Right forelimb (tissue), 1 donor: Measurements from ENCODE around the gene NACAD.
"Not testable (repeated sequence)": the region's sequence is repeated elsewhere in the genome, so short reads cannot be mapped to it uniquely, and the experiment has no call there.

Source experiments
- DNase-seq: peaks from one replicate; pipeline ENCODE4 v3.0.0-alpha.2; 2018

Gene NACAD

GRCh38 chr7:45053401-45053800, 35.4 kb downstream of the NACAD start:
- no peak for DNase-seq

- no peak for DNase-seq
Observed at GRCh38 chr7:45052011-45052410, 36.8 kb downstream of the NACAD start.

GRCh38 chr7:45050198-45050597, 38.6 kb downstream of the NACAD start:
- DNase-seq = no peak

- no peak for DNase-seq
Observed at GRCh38 chr7:45048748-45049147, 40.0 kb downstream of the NACAD start.

- no peak for DNase-seq
Observed at GRCh38 chr7:45044338-45044737, 44.4 kb downstream of the NACAD start.

- DNase-seq = no peak
Observed at GRCh38 chr7:45039106-45039505, 49.7 kb downstream of the NACAD start.

GRCh38 chr7:45037876-45038275, 50.9 kb downstream of the NACAD start:
- no peak for DNase-seq

- DNase-seq = no peak
Observed at GRCh38 chr7:45036796-45037195, 52.0 kb downstream of the NACAD start.

- DNase-seq = no peak
Observed at GRCh38 chr7:45036317-45036716, 52.5 kb downstream of the NACAD start.

- DNase-seq = no peak
Observed at GRCh38 chr7:45035893-45036292, 52.9 kb downstream of the NACAD start.

GRCh38 chr7:45035371-45035770, 53.4 kb downstream of the NACAD start:
- DNase-seq = no peak

- DNase-seq = not testable (repeated sequence)
Observed at GRCh38 chr7:45034710-45035109, 54.1 kb downstream of the NACAD start.

GRCh38 chr7:45033931-45034290, 54.9 kb downstream of the NACAD start:
- no peak for DNase-seq

- DNase-seq = no peak
Observed at GRCh38 chr7:45033261-45033930, 55.4 kb downstream of the NACAD start.

- no peak for DNase-seq
Observed at GRCh38 chr7:45032421-45032820, 56.3 kb downstream of the NACAD start.

- no peak for DNase-seq
Observed at GRCh38 chr7:45031829-45032228, 56.9 kb downstream of the NACAD start.
